Stimulated activated CD8-positive, alpha-beta memory T cell treated with anti-CD3 and anti-CD28 coated beads, Interleukin-7, amount 100 ng/mL, for 1 hour (primary cell): ENCODE measurements around the gene EMC7.
"Not testable (repeated sequence)": the region's sequence is repeated elsewhere in the genome, so short reads cannot be mapped to it uniquely, and the experiment has no call there.

Experiments used
- DNase-seq, 2 donors: peaks; one replicate each; pipeline ENCODE4 v3.0.0-alpha.2; 2020; ENCODE audit warnings: low read depth in 2 of 2

EMC7 gene

GRCh38 chr15:34101366-34102174, at the start of gene EMC7, which contains the start of gene PGBD4:
EMC7 (minus strand) TSS chr15:34101862; CDS start chr15:34101839, 23 bp downstream.
PGBD4 (plus strand) TSS chr15:34102083; CDS start chr15:34102532, 449 bp downstream.
- peak; percentile 99 to 100 for DNase-seq

GRCh38 chr15:34147371-34148140, 45.9 kb upstream of the EMC7 start:
- no peak for DNase-seq

- no peak for DNase-seq
Measured at GRCh38 chr15:34133511-34133910, 31.8 kb upstream of the EMC7 start.

GRCh38 chr15:34132881-34133280, 31.2 kb upstream of the EMC7 start:
- no peak for DNase-seq

GRCh38 chr15:34128898-34129297, 27.2 kb upstream of the EMC7 start:
- DNase-seq, result no peak

- no peak for DNase-seq
Measured at GRCh38 chr15:34126522-34126921, 24.9 kb upstream of the EMC7 start.

GRCh38 chr15:34125945-34126344, 24.3 kb upstream of the EMC7 start:
- no peak for DNase-seq

GRCh38 chr15:34124651-34125050, 23.0 kb upstream of the EMC7 start:
- DNase-seq, result no peak

- DNase-seq, result no peak
Measured at GRCh38 chr15:34122771-34123183, 21.1 kb upstream of the EMC7 start.

- not testable (repeated sequence) for DNase-seq
Measured at GRCh38 chr15:34121786-34122185, 20.1 kb upstream of the EMC7 start.

- DNase-seq, result not testable (repeated sequence)
Measured at GRCh38 chr15:34120420-34120819, 18.8 kb upstream of the EMC7 start.

- DNase-seq, result no peak
Measured at GRCh38 chr15:34119291-34119690, 17.6 kb upstream of the EMC7 start.

GRCh38 chr15:34116620-34117019, 15.0 kb upstream of the EMC7 start:
- DNase-seq, result no peak

GRCh38 chr15:34114739-34115138, 13.1 kb upstream of the EMC7 start:
- no peak for DNase-seq

GRCh38 chr15:34114215-34114614, 12.6 kb upstream of the EMC7 start:
- no peak for DNase-seq

GRCh38 chr15:34111488-34111887, 9.8 kb upstream of the EMC7 start:
- DNase-seq, result no peak

- DNase-seq, result no peak
Measured at GRCh38 chr15:34109797-34110663, 8.4 kb upstream of the EMC7 start.

- no peak for DNase-seq
Measured at GRCh38 chr15:34107315-34107714, 5.7 kb upstream of the EMC7 start.

- DNase-seq, result no peak
Measured at GRCh38 chr15:34106423-34106822, 4.8 kb upstream of the EMC7 start.

GRCh38 chr15:34102175-34102925, 688 bp upstream of the EMC7 start:
- DNase-seq, result no peak

GRCh38 chr15:34099914-34100313, 1.7 kb downstream of the EMC7 start:
- no peak for DNase-seq
